Activated CD4-positive, alpha-beta T cell treated with anti-CD3 and anti-CD28 coated beads, Interleukin-2, amount 50 U/mL, for 1 hour (primary cell): ENCODE results near the gene RP9.
A peak's percentile ranks its signal among the peaks of the same experiment; 100 is the strongest.

Source experiments
- DNase-seq: peaks from one replicate; pipeline ENCODE4 v3.0.0-alpha.2; 2020

RP9 gene

DNA sequence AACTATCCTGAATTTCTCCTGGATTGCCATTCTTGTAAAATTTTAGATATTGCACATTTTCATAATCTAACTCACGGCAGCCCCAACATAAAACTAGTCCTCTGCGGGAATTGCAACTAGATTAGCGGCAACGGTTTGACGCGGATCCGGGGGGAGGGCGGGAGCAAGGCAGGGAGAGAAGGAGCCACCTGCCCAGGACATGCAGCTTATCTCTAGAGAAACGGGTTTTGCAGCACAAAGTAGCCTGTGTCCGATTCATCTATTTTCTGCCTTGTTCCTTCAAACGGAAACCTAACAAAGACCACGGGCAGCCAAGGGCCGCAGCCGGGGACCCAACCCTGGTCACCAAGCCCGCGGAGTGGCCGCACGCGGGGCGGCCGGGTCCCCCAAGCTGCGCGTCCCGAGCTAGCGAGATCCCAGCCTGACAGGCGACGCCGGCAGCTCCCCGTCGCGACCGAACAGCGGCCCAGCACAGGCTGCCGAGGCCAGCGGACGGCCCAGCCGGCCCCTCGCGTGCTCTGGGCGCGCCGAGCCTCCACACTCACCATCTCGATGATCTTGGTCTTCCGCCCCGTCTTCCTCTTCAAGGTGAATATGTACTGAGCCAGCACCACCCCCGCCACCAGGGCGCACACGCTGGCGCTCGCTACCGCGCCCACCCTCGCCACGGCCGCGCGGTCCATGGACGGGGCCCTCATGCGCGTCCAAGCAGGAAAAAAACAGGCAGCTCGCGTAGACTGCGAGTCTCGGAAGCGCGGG, 47.0 kb downstream of the RP9 start, which contains the start of gene NT5C3A:
Gene NT5C3A (minus strand): TSS at position 754 of the 759 bp plus-strand sequence. CDS start 71 bp downstream, at position 683.
- peak; percentile 22 for DNase-seq

DNA sequence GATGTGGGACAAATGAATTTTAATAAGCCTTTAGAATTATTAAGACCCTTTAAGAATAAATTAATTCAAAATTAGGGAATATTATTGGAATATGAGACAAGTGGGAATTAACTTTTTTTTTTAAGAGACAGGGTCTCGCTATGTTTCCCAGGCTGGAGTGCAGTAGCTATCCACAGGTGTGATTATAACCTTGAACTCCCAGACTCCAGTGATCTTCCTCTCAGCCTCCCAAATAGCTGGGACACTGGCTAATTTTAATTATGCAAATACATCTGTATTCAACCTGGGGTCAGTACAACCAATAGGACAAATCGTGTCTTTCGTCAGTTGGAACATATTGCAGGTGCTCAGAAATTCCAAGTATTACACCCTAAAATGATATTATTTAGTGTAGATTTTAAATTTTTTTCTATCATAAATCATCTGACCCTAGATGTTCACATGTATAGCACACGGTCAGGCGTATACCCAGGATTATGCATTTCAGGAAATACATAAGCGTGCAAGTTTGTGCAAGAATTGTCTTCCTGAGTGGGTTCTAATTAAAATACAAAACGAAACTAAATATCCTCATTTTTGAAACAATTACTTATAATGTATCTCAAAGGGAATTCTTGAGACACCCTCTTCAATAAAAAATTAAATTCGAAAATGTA, 47.8 kb downstream of the RP9 start:
- no peak for DNase-seq

DNA sequence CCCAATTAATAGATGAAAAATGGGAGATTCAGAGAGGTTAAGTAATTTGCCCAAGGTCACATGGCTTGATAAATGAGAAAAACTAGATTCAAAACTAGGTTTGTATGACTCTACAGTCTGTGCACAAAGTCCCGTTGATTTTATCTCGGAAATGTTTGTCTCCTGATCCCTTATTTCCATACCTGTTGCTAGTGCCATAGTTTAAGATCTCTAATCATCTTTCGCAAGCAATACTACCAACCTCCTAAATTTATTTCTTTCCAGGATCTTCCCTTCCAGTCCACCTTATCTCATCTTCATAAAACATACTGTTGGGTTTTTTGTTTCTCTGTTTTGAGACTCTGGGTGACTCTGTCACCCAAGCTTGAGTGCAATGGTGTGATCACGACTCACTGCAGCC, 49.6 kb downstream of the RP9 start:
- no peak for DNase-seq

DNA sequence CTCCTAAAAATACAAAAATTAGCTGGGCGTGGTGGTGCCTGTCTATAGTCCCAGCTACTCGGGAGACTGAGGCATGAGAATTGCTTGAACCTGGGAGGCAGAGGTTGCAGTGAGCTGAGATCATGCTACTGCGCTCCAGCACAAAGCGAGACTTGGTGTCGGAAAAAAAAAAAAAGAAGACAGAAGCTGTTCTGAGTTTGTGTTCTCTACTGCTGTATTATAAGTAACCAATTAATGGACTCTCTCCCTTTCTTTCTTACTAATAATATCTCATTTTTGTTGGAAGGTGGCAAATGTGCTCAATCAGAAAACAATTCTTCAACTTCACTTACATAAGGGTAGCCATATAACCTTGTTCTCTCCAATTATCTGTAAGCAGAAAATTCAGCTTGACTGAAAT, 54.0 kb downstream of the RP9 start:
- DNase-seq, result no peak

DNA sequence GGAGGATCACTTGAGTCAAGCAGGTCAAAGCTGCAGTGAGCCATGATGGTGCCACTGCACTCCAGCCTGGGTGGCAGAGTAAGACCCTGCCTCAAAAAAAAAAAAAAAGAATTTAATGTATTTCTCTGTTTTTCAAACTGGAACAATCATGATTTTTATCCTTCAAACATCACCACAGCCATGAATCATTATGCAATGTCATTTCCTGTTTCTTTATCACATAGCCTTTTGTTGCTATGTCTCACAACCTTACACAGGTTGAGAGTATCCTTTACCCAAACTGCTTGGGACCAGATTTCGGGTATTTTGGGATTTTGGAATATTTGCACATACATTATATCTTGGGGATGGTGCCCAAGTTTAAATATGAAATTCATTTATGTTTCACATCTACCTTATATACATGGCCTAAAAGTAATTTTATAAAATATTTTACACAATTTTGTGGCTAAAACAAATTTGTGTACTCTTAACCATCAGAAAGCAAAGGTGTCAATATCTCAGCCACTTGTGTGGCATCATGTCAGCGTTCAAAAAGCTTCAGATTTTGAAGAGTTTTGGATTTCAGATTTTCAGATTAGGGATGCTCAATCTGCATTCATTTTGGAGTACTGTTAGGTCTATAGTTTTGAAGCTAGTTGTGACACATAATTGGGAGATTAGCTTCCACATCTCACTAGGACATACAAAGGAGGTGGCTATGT, 54.8 kb downstream of the RP9 start:
- DNase-seq, result no peak

DNA sequence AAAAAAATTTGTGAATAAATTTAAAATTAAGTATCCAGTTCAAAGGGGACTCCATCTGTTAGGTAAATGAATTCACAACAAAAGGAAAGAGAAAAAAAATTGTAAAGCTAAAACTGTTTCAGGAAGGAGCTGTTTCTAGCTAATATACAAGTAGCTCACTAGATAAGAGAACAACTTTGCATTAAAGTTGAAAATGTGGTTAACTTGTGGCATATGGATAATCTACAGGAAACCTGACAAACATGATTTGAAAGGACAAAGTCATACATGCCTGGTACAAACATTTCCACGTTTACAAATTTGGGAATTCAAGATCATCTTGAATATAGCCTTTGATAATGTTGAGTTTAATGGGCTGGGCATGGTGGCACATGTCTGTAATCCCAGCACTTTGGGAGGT, 55.5 kb downstream of the RP9 start:
- no peak for DNase-seq

DNA sequence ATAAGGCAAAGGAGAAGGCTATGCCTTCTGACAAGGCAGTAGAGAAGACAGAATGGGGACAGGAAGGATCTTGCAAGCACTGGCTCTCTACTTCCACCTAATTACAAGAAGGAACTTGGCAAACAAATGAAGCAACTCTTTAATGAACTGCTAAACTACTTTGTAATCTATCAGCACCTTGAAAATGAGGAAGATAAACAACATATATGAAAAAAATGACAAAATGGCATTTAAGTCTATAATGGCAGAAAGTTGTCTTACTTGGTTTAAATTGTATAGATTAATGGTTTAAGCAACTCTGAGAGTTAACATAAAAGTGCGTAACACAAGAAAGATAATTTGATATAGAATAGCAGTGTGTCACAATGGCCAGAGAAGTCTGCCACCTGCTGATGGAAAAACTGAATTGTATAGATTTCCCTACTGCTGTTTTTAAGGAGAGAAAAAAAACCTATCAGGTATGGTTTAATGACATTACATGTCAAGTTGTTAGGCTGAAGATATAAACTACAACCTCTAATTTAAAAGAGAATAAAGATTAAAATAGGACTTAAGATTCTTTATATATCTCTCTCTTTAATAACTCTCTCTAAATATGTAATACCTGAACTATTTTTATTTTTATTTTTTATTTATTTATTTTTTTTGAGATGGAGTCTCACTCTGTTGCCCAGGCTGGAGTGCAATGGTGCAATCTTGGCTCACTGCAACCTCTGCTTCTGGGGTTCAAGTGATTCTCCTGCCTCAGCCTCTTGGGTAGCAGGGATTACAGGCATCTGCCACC, 58.5 kb downstream of the RP9 start:
- no peak for DNase-seq

DNA sequence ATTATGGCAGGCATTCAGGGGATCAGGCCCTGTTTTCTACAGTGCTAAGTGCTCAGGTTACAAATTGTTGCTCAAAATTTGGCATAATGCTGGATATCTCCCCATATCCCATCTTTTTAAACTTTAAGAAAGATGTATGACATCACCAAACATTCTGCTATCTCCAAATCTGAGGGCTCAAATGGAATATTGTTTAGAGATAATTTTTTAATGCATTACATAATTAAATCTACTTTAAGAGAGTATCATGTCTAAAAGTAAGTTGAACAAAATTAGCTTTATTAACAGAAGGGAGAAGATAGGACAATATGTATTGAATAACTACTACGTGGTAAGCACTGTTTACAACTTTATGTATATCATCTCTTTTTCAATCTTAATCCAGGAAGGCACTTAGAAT, 60.5 kb downstream of the RP9 start:
- DNase-seq, result no peak

DNA sequence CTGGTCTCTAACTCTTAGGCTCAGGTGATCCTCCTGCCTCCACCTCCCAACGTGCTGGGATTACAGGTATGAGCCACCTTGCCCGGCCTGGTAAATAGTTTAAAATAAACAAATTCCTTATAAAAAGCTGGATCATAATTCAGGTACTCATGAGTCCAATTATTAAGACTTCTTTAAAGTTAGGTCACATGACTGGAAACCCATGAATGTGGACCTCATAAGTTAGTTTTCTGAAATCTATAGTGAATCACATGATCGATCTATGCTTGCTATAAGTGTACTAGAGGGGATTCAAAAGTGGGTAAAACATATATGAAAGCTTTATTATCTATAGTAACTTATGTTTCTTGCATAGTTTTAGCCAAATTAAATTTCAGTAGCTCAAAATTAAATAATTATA, 60.9 kb downstream of the RP9 start:
- DNase-seq, result no peak

DNA sequence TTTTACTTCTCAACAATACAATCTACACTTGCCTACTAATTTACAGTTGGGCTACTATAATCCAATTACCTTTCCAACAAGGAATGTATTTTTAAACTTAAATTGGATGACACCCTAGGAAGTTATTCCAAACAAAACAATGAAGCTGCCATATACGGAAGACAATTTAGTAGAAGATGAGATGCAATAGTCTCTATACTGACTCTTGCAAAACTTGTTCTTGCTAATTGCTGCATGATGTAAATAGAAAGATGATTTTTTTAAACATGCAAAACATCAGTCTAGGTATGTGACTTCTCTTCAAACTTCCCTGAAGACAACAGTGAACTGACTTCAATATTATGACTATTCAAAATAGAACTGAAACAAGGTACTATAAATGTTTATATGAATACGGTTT, 64.2 kb downstream of the RP9 start:
- no peak for DNase-seq
